ENCODE measurements around the gene SORL1.

The SORL1 gene

DNA sequence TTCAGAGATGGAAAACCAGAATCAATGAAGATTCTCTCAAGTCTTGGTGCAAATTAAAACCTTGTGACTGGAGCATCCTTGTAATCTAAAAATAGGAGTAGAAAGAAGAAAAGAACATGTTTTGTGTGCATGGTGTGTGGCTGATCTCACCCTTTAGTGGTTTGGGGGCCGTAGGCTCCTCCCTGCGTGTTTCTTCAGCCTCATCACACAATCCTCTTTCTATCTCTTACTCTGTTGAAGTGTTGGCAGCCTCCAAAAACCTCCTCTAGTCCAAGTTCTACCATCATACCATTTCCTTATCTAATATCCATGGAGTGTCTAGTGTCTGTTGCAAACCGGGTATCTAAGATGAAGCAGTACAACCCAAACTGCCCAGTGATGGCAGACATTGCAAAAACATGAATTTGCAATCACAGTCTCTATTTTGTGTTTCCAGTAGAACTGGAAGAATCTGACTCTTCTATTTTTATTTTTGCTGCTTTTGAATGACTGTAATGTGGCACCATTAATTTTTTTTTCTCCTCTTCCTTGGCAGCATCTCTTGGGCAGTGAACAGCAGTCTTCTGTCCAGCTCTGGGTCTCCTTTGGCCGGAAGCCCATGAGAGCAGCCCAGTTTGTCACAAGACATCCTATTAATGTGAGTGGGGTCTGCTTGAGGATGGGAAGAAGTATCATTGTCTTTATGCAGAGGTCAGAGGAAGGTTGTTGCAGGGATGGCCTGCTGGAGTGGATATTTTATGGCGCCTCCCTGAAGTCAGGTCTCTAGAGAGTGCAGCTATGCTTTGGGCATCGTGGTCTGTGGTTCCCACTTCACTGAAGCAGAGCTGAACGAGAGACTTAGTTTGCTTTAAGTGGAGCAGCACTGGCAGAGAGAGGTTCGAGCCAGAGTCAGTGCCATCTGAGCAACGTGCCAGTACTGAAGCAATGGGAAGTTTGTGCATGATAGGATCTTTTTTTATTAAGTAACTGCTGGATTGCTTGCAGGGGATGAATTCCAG, 60.7 kb downstream of the SORL1 start:
- DNase-seq: no peak

DNA sequence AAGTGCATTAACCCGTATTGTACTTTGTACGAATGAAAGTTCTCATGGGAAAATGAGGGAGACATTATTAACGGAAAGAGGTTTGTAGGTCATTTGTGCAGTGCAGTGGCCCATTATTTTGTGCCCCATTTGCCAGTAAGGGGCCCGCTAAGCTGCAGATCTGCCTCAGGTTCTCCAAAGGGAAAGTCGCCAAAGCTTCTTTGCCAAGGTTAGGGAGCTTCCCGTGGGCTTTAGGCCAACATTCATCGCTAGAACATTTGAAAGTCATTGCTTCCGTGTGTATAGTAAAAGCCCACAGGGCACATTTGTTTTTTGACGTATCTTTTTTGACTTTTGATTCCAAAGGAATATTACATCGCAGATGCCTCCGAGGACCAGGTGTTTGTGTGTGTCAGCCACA, 61.7 kb downstream of the SORL1 start:
- DNase-seq: no peak

DNA sequence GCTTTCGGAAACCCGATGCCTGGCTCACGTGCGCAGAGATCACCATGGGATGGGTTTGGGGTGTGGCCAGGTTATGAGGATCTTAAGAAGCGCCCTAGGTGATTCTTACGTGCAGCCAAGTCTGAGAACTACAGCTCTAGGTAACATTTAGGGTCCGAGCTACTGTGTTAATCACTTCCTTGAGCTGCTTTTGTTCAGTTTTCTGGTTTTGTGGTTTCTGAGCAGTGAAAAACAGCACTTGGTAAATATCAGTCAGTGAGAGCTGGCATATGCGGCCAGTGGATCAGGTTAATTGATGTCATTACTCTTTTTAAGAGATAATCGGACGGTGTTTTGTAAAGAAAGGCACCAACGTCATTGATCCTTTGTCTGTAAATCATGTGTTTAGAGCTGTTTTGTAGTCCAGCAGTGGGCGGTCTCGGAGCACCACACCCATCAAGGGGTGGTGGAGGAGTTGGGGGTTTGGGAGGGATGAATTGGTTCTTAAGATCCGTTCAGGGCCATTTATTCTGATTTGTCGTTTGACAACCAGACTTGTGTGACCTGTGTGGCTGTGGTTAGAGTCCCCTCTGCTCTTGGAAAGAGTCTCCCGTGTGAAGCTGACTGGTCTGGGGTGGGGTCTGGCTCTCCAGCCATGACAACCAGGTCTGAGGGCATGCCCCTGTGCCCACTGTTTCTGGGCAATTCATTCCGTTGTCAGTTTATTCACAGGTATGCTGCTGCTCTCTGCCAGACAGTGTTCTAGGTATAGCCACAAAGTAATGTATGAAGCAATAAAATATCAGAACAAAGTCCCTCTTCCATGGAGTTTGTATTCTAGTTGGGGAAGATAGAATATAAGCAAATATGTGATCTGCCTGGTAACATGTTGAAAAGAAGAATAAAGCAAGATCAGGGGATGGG, 62.6 kb downstream of the SORL1 start:
- DNase-seq: no peak

DNA sequence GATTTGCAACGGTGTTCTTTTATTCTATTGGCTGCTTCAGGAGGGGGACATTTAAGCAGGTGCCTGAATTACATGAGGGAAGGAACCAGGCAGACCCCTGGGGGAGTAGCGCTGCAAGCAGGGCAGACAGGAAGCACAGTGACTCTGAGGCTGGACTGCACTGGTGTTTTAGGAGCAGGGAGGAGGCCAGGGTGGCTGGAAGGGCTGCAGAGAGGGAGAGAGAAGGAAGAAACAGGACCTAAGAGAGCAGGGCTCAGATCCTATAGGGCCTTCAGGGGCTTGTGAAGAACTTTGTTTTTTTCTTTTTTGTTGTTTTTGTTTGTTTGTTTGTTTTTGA, 63.2 kb downstream of the SORL1 start:
- no peak for DNase-seq

DNA sequence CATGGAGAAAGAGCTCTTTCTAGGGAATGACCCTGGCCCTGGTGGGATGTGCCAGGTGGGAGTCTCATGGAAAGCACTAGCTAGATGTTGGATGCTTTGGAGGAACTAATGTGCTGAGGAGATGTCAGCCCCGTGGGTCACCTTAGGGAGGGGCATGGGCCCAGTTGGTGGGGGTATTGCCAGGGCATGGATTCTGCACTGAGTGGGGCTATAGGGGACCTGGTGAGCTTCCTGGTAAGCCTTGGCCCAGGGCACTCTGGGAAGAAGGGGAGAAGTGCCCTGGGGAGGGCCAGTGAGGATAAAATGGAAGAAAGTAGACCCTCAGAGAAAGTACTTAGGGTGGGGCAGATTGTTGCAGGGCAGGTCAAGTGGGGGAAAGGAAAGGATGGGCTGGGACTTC, 65.9 kb downstream of the SORL1 start:
- DNase-seq: no peak

DNA sequence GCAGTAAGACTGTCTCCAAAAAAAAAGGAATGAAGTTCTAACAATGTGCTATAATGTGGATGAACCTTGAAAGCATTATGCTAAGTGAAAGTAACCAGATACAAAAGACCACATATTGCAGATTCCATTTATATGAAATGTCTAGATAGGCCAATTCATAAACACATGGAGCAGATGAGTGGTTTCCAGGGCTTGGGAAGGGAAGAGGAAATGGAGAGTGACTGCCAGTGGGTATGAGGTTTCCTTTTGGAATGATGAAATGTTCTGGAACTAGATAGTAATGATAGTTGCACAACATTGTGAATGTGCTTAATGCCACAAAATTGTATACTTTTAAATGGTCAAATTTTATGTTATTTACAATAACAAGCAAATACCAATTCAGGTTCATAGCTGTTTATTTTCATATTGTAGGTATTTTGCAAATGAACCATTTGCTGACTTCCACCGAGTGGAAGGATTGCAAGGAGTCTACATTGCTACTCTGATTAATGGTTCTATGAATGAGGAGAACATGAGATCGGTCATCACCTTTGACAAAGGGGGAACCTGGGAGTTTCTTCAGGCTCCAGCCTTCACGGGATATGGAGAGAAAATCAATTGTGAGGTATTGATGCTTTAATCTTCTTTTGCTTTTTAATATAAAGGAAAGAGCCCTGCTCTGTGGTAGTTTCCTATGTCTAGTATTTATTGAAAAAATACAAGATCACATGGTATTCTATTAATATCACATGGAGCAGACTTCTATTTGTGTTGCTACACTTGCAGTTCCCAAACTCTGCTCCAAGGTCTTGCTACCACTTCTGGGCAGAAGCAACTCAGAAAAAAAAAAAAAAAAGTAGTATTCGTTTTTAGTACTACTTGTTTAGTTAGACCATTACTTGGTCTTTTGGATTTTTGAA, 68.4 kb downstream of the SORL1 start:
- DNase-seq: no peak

DNA sequence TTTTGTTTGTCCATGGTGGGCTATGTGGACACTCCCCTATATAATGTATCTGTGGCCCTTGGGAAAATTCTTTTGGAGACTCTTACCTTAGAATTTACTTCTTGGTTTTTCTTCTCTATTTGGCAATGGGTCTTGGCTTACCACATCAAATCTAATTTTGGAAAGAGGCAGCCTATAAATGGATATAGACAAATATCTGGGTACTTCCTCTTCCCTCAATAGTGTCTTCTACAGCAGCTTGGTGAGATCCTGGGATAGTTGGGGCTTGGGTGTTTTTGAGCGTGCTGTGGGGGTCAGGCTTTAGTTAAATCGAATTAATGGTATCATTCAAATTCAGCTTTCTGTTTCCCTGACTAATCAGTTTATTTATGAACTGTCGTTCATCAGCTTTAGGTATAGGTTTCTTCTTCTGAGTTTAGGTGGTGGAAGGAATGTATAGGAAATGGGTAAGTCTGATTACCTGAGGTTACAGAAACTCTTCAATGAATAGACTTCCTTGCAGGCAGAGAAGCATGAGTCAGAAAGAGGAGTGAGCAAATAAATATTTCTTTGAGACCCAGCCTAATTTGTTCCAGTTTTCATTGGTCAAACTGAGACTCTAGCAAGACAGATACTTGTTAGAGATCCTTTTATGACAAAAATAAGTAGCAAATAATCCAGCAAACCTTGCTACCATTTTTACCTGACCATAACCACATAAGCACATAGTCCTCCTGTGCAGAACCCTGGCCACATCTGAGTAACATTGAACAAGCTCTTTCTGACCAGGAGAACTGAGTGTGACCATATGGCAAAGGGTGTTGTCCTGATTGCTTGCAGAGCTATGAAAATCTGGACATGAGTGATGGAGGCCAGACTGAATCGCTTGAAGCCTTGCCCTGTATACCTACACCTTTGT, 69.3 kb downstream of the SORL1 start:
- no peak for DNase-seq

DNA sequence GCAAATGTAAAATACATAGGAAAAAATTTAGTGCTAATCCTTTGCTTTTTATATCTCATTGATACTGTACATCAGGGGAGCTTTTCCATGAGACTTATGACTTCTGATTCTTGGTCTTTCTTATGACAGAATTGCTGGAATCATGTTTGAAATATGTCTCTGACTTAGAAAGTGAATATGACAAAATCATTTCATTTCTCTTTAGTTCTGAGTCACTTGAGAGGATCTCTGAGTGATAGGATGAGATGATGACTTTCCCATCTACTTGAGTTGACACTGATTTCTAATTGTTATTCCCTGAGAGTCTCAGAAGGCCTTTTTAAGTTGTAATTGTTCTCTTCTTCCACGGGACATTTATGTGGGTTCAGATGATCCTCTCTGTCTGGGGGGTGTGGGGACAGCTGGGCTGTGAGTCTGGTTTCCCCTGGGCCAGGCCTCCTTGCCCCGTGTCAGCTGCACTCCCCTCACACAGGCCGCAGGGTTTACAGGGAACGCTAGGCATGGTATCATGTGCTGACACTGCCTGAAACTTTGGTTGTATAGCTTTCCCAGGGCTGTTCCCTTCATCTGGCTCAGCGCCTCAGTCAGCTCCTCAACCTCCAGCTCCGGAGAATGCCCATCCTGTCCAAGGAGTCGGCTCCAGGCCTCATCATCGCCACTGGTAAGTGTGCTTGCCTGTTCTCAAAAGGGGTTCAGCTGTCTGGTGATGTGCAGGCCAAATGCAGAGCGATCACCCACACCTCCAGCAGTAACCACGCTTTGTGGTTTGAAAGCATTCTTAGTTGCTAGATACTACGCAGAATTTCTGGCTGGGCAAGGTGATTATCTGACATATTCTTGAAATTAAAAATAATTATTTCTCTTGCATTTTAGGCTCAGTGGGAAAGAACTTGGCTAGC, 70.2 kb downstream of the SORL1 start:
- no peak for DNase-seq

DNA sequence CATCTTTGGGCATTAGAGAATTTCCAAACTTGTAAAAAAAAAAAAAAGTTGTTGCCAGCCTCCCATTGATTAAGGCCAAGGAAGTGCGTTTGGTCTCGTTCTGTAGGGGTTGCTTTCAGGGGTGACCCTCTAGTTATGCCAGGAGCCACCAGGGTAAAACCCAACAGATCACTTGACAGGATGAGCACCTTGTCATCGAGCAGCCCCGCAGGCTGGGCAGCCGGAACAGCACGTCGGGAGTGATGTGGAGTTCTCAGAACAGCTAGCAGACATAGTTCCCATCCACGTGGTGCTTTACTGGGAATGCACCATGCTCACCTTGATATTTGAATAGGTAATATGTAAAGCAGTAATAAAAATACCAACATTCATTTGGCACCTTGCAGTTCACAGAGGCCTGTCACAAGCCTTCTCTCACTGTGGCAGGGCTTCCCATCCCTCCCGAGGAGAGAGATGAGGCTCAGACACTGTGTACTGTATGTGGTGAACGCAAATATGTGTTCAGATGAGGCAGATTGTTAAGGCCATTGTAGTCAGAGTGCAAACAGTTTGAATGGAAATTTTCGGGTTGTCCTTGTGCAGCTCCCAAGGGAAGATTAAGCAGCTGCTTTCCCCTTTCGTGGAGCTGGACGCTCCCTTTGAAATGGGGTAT, 71.6 kb downstream of the SORL1 start:
- DNase-seq: no peak

DNA sequence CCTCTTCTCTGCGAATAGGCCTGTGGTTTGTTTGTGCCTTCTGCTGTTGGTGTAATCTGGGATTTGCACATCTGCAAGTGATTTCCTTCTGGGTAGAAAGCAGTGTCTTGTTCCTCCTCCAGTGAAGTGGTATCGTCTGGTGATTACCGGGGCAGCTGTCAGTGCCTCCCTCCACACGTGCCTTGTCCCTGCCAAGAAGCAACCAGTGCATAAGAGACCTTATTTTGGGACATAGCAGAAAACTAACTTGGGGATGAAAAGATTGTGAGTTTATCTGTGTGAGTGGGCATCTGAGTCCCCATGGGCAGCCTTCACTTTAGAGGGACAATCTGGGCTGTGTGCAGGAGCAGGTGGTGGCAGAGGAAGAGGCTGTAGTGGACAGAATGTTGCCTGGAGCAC, 72.1 kb downstream of the SORL1 start:
- no peak for DNase-seq

DNA sequence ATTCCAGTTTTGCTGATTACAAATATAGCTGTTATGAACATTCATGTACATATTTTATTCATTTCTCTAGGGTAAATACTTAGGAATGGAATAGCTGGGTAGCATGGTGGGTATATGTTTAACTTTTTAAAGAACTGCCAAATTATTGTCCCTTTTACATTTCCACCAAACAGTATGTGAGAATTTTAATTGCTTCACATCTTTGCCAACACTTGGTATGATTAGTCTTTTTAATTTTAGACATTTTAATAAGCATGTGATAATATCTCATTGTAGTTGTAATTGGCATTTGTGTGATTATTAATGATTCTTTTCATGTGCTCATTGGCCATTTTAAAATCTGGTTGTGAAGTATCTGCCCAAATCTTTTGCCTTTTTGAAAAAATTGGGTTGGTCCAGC, 73.3 kb downstream of the SORL1 start:
- DNase-seq: no peak

DNA sequence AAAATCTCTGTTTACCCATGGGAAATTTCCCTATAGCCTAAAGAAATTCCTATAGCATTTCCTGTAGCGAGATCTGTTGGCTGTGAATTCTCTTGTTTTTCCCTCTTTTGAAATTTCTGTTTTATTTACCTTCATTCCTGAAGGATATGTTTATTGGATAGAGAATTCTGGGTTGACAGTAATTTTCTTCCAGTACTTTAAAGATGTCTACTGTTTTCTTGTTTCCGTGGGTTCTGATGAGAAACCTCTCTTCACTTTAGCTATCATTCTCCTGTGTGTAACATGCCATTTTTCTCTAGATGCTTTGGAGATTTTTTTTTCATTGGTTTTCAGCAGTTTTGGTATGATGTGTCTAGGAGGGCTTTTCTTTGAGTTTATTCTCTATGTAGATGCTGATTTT, 78.1 kb downstream of the SORL1 start:
- DNase-seq: no peak

DNA sequence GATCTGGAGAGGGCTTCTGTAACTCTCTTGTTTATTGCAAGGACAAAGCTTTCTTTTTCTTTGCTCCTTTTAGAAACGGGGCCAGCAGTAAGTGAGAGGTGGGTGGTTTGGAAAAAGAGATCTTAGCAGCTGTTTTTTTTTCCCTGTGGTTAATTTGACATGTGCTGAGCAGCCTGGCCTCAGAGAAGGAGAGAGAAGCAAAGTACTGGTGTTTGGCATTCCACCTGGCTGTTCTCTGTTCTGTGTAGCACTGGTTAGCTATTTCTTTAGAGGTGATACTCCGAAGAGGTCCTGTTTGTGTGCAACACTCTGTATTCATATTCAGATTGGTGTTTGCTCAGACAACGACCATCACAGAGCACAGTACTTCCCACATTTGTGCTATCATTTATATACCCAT, 81.5 kb downstream of the SORL1 start:
- no peak for DNase-seq

DNA sequence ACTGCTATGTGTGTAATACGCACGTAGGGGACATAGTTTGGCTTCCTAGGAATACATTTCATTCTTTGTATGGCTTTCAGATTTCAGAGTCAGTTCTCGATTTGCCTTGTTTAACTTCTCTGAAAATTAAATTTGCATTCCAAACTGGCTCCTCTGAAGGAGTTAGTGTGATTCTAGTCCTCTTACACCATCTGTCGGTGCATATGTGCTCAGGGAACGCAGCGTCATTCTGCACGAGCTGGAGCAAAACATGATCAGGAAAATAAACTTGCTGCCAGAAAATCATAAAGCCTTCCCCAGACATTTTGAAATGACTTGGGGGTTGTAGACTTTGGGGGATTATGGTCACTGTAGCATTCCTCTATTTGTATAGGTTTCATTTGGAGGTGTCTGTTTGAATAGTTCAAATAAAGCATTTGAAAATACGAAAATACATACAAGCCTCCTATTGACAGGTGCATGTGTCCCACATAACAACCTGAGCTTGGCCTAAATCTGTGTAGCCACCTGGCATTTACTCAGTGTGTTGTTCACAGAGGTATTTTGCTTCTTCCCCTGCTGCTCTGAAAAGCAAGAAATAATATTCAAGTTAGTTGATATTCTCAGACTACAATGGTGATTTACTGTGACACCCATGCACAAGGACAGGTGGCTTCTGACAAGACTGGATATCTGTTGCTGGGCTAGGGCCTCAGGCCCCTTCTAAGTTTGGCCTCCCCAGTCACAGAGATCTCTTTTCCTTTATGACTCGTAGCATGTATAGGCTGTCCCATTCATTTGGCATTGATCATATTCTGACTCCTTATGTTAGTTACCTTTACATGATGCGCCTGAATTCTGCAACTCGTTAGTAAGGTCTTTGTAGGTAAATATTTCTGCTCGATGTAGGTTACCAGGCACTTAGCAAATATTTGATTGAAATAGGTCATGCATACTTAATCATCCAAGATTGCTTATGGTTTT, 82.3 kb downstream of the SORL1 start:
- no peak for DNase-seq

DNA sequence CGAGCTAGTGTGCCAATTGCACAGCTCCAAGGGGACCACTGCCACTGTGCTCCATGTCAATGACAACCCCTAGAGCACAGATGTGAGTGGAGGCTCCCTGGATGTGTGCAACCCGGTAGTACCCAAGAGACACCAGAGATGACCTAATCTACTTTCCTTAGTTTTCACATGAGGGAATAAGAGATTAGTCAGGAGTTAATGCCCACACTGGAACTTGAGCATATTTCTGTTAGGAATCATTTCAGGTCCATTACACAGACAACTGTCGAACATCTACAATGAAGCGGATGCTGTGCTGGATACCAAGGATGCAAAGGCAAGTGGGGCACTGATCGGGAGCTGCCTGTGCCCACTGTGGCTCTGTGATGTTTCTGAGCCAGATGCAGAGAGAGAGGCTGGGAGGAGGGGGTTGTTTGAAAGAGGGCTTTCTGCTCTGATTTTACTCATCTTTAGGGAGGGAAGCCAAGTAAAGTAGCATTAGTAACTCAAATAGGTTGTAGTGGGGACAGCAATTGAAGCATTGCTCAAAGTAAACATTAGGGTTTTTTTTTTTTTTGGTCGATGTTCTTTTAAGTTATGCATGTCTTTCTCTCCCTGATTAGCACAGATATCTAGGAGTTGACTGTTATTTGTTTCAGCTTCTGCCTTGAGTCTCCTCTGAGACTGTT, 83.1 kb downstream of the SORL1 start:
- no peak for DNase-seq

DNA sequence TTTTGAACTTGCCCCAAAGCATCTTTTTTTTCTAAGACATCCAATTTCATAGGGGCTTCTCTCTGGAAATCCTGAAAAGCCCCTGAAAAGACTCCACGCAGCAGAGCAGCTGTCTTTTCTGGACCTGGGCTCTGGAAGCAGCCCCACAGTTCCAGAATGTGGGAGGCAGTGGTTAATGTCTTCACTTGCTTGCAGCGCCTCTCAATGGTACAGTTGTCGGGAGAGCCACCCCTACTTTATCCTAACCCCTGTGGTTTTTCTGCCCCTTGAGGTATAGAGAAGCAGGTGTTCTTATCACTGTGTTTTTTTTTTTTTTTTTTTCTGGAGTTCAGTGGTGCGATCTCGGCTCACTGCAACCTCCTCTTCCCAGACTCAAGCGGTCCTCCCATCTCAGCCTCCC, 84.0 kb downstream of the SORL1 start:
- no peak for DNase-seq

DNA sequence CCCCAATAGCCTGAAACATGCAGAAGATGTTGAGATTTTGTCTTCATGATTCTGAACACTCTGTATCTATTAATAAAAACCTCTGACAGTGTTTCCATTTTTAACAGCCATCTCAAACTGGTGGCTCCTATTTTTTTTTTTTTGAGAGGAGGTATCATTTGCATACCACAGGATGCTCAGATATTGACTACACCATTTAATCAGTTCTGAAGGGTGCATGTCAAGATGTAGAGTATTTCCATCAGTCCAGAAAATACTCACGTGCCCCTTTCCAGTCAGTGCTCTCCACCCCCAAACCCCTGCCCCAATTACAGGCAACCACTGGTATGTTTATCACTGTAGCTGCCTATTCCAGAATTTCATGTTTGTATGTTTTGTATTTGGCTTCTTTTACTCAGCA, 85.9 kb downstream of the SORL1 start:
- DNase-seq: no peak

DNA sequence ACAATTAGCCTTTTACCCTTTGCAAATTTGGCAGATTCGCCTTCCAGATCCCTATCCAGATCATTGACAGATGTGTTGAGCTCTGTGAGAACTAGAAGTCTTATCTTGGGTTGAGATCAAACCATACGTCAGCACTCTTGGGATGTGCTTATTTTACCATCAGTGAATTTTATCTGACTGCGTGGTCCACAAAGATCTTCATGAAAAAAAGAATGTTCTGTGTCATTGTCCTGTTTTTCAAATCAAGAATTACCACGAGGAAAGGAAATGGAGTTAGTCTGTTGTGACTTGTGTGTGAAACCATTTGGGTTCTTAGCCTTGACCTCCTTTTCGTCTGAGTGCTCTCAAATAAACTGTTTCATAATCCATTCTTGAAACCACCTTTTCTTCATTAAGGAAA, 86.9 kb downstream of the SORL1 start:
- DNase-seq: no peak
